ENCODE measurements around the gene EPHA5. TPM values are rescaled to one million over a fixed set of nuclear protein-coding genes. Genes with fewer than 3 reads are reported as not detected.

EPHA5 gene
- total RNA-seq, 4 donors from 2014 or later: 2.9 to 5.0 (median 4.4) TPM

DNA sequence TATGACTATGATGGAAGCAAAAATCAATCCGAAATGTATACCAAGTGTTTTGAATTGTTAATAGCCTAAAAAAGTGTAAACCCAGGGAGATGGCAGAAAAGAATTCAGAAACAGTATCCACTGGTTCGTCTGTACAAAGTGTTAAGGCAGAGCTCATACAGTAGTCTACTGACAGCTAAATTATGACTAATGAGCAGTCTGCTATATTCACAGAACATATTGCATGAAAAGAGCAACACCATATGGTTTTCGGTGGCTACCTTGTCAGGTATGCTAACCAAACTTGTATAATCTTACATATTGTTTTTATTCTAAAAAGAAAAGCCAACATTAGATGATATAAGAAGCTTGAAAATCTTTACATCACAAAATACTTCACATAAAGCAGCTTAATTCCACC, 18.5 kb downstream of the EPHA5 start:
- Histone ChIP-seq H3K27me3 (no peaks in the 10 kb centered on the region), H3K27ac (no peak overlapping the region), H3K4me1 (no peaks in the 10 kb centered on the region), H3K4me3 (no peak overlapping the region), H3K9me3 (no peaks in the 10 kb centered on the region), H3K36me3 (no peaks in the 10 kb centered on the region)
- 74 to 77% methylated on average over 3 of the region's 3 CpGs for WGBS, 2 donors
- no peak for TF ChIP-seq EP300 (IDR thresholded peaks at IDR 0.05)
- no peak for TF ChIP-seq POLR2A (IDR thresholded peaks at IDR 0.05)
- no peak for TF ChIP-seq CTCF (IDR thresholded peaks at IDR 0.05)
- no peak for DNase-seq (ENCODE audit: low spot score in 2 of 2)

- H3K4me3 ChIP-seq: no peak overlapping the region
- no peaks in the 10 kb centered on the region for H3K4me1 ChIP-seq
- DNase-seq (ENCODE audit: low spot score in 2 of 2): no peak
- no peaks in the 10 kb centered on the region for H3K36me3 ChIP-seq
- no peaks in the 10 kb centered on the region for H3K9me3 ChIP-seq
- WGBS, 2 donors: 29 to 46% methylated on average over 1 of the region's 1 CpG
- H3K27me3 ChIP-seq: no peaks in the 10 kb centered on the region
- no peak overlapping the region for H3K27ac ChIP-seq
- TF ChIP-seq CTCF (IDR thresholded peaks at IDR 0.05) (no peak), EP300 (IDR thresholded peaks at IDR 0.05) (no peak), POLR2A (IDR thresholded peaks at IDR 0.05) (no peak)
Measured at GRCh38 chr4:65651031-65651430, 19.3 kb downstream of the EPHA5 start.

- 68 to 76% methylated on average over 1 of the region's 1 CpG for WGBS, 2 donors
Measured at GRCh38 chr4:65646136-65646535, 24.2 kb downstream of the EPHA5 start.

DNA sequence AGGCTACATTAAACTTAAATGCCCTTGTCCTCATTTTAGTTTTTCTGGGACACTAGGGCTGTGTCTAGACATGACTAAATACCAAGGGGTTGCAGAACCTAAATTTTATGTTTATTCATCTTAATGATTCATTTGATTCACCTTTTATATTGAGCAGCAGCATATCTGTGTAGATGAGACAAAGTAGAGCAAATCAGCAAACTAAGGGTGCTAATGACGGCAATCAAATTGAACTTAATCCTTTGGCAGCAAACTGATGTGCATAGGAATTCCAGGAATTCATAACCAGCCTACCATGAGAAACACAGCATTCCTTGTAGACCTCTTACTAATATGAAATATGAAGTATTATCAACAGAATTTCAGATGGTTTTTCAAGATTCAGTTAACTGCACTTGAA, 25.1 kb downstream of the EPHA5 start:
- no peaks in the 10 kb centered on the region for H3K27me3 ChIP-seq
- DNase-seq (ENCODE audit: low spot score in 2 of 2): no peak
- WGBS, 2 donors: 28 to 32% methylated on average over 1 of the region's 1 CpG
- H3K9me3 ChIP-seq: no peaks in the 10 kb centered on the region
- no peaks in the 10 kb centered on the region for H3K36me3 ChIP-seq
- H3K4me3 ChIP-seq: no peak overlapping the region
- peaks cover 0 to 4% (median 0%) of the 10 kb centered on the region in 4 donors for H3K4me1 ChIP-seq
- no peak overlapping the region for H3K27ac ChIP-seq
- TF ChIP-seq EP300 (IDR thresholded peaks at IDR 0.05): no peak
- TF ChIP-seq CTCF (IDR thresholded peaks at IDR 0.05): no peak
- no peak for TF ChIP-seq POLR2A (IDR thresholded peaks at IDR 0.05)

More at GRCh38 chr4:65646136-65646535, 24.2 kb downstream of the EPHA5 start:
- Histone ChIP-seq H3K4me3 (no peak overlapping the region), H3K4me1 (peaks cover 0 to 4% (median 0%) of the 10 kb centered on the region in 4 donors), H3K27me3 (no peaks in the 10 kb centered on the region), H3K27ac (no peak overlapping the region), H3K9me3 (no peaks in the 10 kb centered on the region), H3K36me3 (no peaks in the 10 kb centered on the region)
- DNase-seq (ENCODE audit: low spot score in 2 of 2): no peak
- no peak for TF ChIP-seq CTCF (IDR thresholded peaks at IDR 0.05)
- TF ChIP-seq POLR2A (IDR thresholded peaks at IDR 0.05): no peak
- no peak for TF ChIP-seq EP300 (IDR thresholded peaks at IDR 0.05)

GRCh38 chr4:65635051-65635821, 35.1 kb downstream of the EPHA5 start:
- Histone ChIP-seq H3K9me3 (no peaks in the 10 kb centered on the region), H3K27ac (peak overlapping the region in 1 of 4 donors; percentile 3), H3K36me3 (no peaks in the 10 kb centered on the region), H3K4me3 (no peak overlapping the region), H3K27me3 (no peaks in the 10 kb centered on the region), H3K4me1 (peaks cover 0 to 7% (median 0%) of the 10 kb centered on the region in 4 donors)
- no peak for DNase-seq (ENCODE audit: low spot score in 2 of 2)
- TF ChIP-seq POLR2A (IDR thresholded peaks at IDR 0.05): no peak
- TF ChIP-seq EP300 (IDR thresholded peaks at IDR 0.05): no peak
- no peak for TF ChIP-seq CTCF (IDR thresholded peaks at IDR 0.05)
- WGBS, 2 donors: 28 to 40% methylated on average over 3 of the region's 3 CpGs

Measured in tibial nerve (tissue), 4 donors.